Aorta (tissue), 5 donors: ENCODE measurements around the gene NXPH2. TPM values are rescaled to one million over a fixed set of nuclear protein-coding genes. Genes with fewer than 3 reads are reported as not detected.

Experiments
- ATAC-seq: fragments of 200-7000 bp; cut with Tn5 transposase; one replicate; pipeline ENCODE4 v1.9.1; 2022; ENCODE audit warnings: moderate library complexity; ENCODE audit not compliant: low FRiP score
- DNase-seq, 2 donors: peaks; one replicate each; pipeline ENCODE4 v3.0.0-alpha.2; 2020
- H3K27ac ChIP-seq, 2 donors: one replicate each; pipeline ENCODE4 v1.5.1; 2013; ENCODE audit warnings: low read length in 2 of 2, mild to moderate bottlenecking in 2 of 2, moderate library complexity in 2 of 2, control low read depth in 1 of 2, inconsistent platforms in 1 of 2, low read depth in 1 of 2
- H3K27me3 ChIP-seq, 2 donors: one replicate each; pipeline ENCODE4 v1.6.1; 2013; ENCODE audit warnings: control low read depth in 1 of 2, low read length in 1 of 2, mild to moderate bottlenecking in 1 of 2, moderate library complexity in 1 of 2; ENCODE audit not compliant: insufficient read depth in 2 of 2, control insufficient read depth in 1 of 2
- H3K36me3 ChIP-seq, 2 donors: one replicate each; pipeline ENCODE4 v1.6.1; 2013; ENCODE audit warnings: control low read depth in 1 of 2, low read length in 1 of 2, mild to moderate bottlenecking in 1 of 2; ENCODE audit not compliant: insufficient read depth in 2 of 2, control insufficient read depth in 1 of 2
- H3K4me1 ChIP-seq, 2 donors: one replicate each; pipeline ENCODE4 v1.6.1; 2013; ENCODE audit warnings: low read length in 2 of 2, control low read depth in 1 of 2, mild to moderate bottlenecking in 1 of 2, moderate library complexity in 1 of 2; ENCODE audit not compliant: insufficient read depth in 2 of 2, control insufficient read depth in 1 of 2
- H3K4me3 ChIP-seq, 2 donors: one replicate each; pipeline ENCODE4 v1.5.1; 2013; ENCODE audit warnings: low read length in 2 of 2, control low read depth in 1 of 2, mild to moderate bottlenecking in 1 of 2
- H3K9me3 ChIP-seq: one replicate; pipeline ENCODE4 v1.6.1; 2013; ENCODE audit warnings: mild to moderate bottlenecking, low read length; ENCODE audit not compliant: control insufficient read depth
- WGBS, 2 donors: extraction: QIAGEN DNeasy Blood & Tissue Kit; methylation state at CpG; one replicate each; pipeline ENCODE4 v1.1.7; 2013; 5-methylcytosine and 5-hydroxymethylcytosine counted together
- intact Hi-C, 2 donors: fragments of 100-400 bp; cut with DNase I; formaldehyde crosslinking; loops; one replicate each; pipeline versions ENCODE4 v1.14.2 to v1.15.0; 2022
- polyA plus RNA-seq, 2 donors: library from polyadenylated mRNA; stranded (reverse); fragments of 200-250 nt; gene quantifications; one replicate each; pipeline ENCODE4 v1.2.3, GENCODE V29; 2013
- total RNA-seq, 2 donors: library from RNA; stranded (reverse); fragmentation: NEBNext Ultra II Directional; extraction: Animal tissue kit (Norgen Biotek cat#: 25700); gene quantifications; one replicate each; pipeline ENCODE4 v1.2.1, GENCODE V29; 2021
- donor health status: healthy with polysubstance abuse.
- donor health status: Bipolar disorder and iron deficiency.
- donor health status: DM: no; HTN: no; CAD: no.
- donor health status: DM: no; HTN: no; CAD: no.
- donor health status: DM: yes; HTN: yes; CAD: no.

NXPH2 gene
- total and polyA plus RNA-seq, 4 donors: not detected

DNA sequence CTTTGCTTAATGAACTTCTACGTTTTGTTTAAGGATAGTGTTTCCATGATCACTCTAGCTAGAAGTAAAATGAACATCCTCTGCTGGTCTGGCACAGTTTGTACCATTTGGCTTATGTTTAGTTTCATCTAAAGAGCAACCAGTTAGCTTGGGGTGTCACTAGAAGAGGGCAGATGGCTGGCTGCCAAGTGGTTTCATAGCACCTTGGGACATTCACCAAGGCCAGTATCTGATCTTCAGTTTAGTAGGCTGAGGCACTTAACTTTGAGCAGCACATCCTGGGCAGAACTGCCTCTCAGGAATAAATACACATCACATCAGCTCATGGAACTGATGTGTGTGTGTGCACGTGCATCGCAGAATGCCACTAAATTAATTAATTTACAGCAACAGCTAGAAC is 68.4 kb downstream of the NXPH2 start:
- DNase-seq (no peak), ATAC-seq (no peak)
- 97% methylated on average over 3 of the region's 3 CpGs for WGBS, 2 donors
- Histone ChIP-seq H3K27ac (no peak overlapping the region), H3K36me3 (no peaks in the 10 kb centered on the region), H3K9me3 (peaks cover 2% of the 10 kb centered on the region), H3K4me1 (peaks cover 2 to 5% of the 10 kb centered on the region in 2 donors), H3K27me3 (no peaks in the 10 kb centered on the region), H3K4me3 (no peak overlapping the region)
- intact Hi-C loops: no loop called here

DNA sequence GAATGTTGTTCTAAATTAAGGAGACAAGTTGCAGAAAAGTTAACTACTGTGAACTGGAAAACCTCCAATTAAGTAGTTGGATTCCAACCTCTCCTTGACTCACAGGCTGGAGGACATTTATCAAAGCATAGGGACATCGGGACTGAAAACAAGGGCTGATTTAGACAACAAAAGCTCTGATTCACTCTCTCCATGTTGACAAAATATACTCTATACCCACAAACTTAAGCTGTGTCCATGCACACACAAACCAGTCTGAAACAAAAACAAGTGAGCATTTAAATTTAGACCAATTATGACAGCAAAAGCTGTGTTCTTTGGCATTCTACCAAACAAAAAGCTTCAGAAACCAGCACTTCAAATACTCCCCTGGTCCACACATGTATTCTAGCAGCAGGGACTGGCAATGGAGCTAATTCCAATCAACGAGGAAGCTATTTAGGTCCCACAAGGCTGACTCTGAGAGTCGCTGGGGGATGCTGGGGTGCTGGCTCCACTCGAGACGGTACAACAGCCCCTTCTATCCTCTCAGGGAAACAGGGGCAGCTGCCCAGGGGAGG is 71.4 kb downstream of the NXPH2 start:
- Histone ChIP-seq H3K36me3 (no peaks in the 10 kb centered on the region), H3K27ac (no peak overlapping the region), H3K4me1 (peaks cover 2 to 5% of the 10 kb centered on the region in 2 donors), H3K27me3 (no peaks in the 10 kb centered on the region), H3K4me3 (no peak overlapping the region), H3K9me3 (no peaks in the 10 kb centered on the region)
- intact Hi-C loops: no loop called here
- DNase-seq (no peak), ATAC-seq (no peak)
- 4 to 9% methylated on average over 5 of the region's 5 CpGs for WGBS, 2 donors

DNA sequence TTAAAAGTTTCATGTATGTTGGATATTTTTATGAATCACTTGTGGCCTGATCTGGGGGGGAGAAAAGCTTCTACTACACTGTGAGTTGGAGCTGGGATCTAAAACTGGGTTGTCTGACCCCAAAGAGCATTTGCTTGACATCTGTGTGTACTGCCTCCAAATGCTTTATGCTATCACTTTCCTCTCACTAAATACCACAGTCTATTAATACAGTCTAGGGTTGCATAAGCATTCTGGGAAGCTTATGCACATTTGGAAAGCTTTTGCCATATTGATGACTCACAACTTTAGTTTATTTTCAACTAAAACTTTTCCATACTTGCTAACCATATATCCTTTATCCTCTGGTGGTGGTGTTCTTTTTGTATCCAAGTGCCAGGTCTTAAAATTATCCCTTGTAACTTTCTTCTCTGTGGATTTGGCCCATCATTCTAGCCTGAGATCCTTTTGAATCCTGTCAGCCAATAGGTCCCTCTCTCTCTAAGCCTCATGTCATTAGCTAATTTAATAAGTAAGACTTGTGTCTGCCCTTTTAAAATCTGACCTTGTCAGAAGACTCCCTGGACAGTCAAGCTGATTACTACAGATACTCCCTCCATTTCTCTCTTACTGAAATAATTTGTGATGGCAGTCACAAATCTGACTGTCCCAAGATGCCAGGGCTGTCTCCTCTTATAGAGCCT is 72.7 kb downstream of the NXPH2 start:
- peaks cover 2 to 5% of the 10 kb centered on the region in 2 donors for H3K4me1 ChIP-seq
- no peaks in the 10 kb centered on the region for H3K27me3 ChIP-seq
- DNase-seq: no peak
- H3K9me3 ChIP-seq: no peaks in the 10 kb centered on the region
- no peak overlapping the region for H3K4me3 ChIP-seq
- intact Hi-C loops: no loop called here
- no peaks in the 10 kb centered on the region for H3K36me3 ChIP-seq
- H3K27ac ChIP-seq: no peak overlapping the region
- ATAC-seq: peak; percentile 63

DNA sequence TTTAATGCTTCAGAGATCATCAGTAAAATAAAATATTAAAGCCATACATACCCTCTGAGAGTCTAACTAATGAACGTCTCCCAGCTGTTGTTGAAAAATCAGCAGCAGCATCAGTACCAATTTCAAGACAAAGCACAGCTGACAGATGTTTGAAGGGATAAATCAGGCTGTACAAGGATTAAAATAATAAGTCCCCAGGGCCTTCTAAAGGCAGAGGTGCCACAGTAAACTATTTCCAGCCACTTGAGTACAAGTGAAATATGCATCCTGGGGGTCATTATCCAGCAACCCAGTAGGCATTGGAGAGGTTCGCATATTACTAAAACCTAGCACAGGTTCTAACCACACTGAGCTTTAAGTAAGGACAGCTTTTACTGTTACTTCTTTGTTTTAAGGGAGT is 76.9 kb downstream of the NXPH2 start:
- H3K27ac ChIP-seq: no peak overlapping the region
- DNase-seq (no peak), ATAC-seq (no peak)
- H3K9me3 ChIP-seq: no peaks in the 10 kb centered on the region
- no peaks in the 10 kb centered on the region for H3K36me3 ChIP-seq
- intact Hi-C loops: no loop called here
- peaks cover 0 to 5% of the 10 kb centered on the region in 2 donors for H3K4me1 ChIP-seq
- WGBS, 2 donors: 90 to 92% methylated on average over 2 of the region's 2 CpGs
- H3K27me3 ChIP-seq: no peaks in the 10 kb centered on the region
- H3K4me3 ChIP-seq: no peak overlapping the region

DNA sequence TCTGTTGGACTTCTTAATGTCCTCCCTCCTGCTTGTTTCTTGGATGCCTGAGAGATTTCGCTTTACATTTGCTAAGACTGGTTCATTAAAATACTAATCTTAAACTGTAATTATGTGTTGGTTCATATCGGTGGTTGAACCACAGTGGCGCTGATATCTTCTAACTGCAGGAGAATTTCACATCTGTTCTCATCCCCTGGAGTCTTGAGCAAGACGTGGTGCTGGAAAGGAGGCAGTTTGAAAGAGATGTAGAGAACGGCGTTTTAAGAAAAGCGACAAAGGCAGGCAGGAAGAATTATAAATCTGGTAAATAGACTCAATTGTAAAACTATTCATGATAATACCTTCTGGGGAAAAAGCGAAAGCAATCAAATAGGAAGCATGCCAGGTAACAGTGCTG is 79.5 kb downstream of the NXPH2 start:
- DNase-seq: no peak
- Histone ChIP-seq H3K27me3 (no peaks in the 10 kb centered on the region), H3K4me1 (no peaks in the 10 kb centered on the region), H3K27ac (no peak overlapping the region), H3K9me3 (no peaks in the 10 kb centered on the region), H3K4me3 (no peak overlapping the region), H3K36me3 (no peaks in the 10 kb centered on the region)
- intact Hi-C loops: no loop called here
- 93 to 94% methylated on average over 8 of the region's 8 CpGs for WGBS, 2 donors
- no peak for ATAC-seq

GRCh38 chr2:138699421-138699820 is 80.8 kb downstream of the NXPH2 start:
- H3K27ac ChIP-seq: no peak overlapping the region
- no peaks in the 10 kb centered on the region for H3K9me3 ChIP-seq
- H3K27me3 ChIP-seq: no peaks in the 10 kb centered on the region
- H3K4me3 ChIP-seq: no peak overlapping the region
- DNase-seq (no peak), ATAC-seq (no peak)
- 83 to 87% methylated on average over 8 of the region's 8 CpGs for WGBS, 2 donors
- intact Hi-C loops: no loop called here
- H3K36me3 ChIP-seq: no peaks in the 10 kb centered on the region
- no peaks in the 10 kb centered on the region for H3K4me1 ChIP-seq

DNA sequence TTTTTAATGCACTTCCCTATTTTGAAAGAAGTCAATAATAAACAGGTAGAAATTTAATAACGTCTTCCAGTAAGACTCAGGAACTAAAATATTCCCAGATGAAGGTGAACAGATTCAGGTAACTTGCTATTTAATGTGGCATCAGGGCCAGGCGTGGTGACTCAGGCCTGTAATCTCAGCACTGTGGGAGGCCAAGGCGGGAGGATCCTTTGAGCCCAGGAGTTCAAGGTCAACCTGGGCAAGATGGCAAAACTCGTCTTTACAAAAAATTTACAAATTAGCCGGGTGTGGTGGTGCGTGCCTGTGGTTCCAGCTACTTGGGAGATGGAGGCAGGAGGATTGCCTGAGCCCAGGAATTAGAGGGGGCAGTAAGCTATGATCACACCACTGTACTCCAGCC is 81.8 kb downstream of the NXPH2 start:
- Histone ChIP-seq H3K4me3 (no peak overlapping the region), H3K27me3 (no peaks in the 10 kb centered on the region), H3K4me1 (no peaks in the 10 kb centered on the region), H3K9me3 (no peaks in the 10 kb centered on the region), H3K27ac (no peak overlapping the region), H3K36me3 (no peaks in the 10 kb centered on the region)
- ATAC-seq (no peak), DNase-seq (no peak)
- intact Hi-C loops: no loop called here
- 94 to 96% methylated on average over 6 of the region's 6 CpGs for WGBS, 2 donors

DNA sequence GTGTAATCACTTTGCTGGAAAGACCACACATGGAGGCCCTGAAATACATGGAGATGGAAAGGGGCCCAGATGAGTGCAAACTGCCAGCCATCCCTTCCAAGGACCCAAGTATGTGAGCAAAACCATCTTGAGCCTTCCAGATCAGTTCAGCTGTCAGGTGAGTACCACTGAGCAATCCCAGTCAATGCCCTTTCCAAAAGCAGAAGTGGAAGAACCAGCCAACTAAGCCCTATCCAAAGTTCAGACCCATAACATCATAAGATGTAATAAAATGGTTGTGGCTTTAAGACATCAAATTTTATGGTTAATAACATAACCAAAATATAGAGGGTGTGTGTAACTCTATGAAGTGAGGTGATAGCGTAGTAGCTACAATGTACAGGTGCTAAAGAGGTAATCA is 88.5 kb downstream of the NXPH2 start:
- H3K4me3 ChIP-seq: no peak overlapping the region
- ATAC-seq (no peak), DNase-seq (no peak)
- no peaks in the 10 kb centered on the region for H3K9me3 ChIP-seq
- H3K27me3 ChIP-seq: no peaks in the 10 kb centered on the region
- 94 to 97% methylated on average over 1 of the region's 1 CpG for WGBS, 2 donors
- no peak overlapping the region for H3K27ac ChIP-seq
- H3K4me1 ChIP-seq: no peaks in the 10 kb centered on the region
- intact Hi-C loops: no loop called here
- H3K36me3 ChIP-seq: no peaks in the 10 kb centered on the region

- no peak for ATAC-seq
Observed at GRCh38 chr2:138689705-138690104, 90.5 kb downstream of the NXPH2 start.

More at GRCh38 chr2:138689705-138690104, 90.5 kb downstream of the NXPH2 start:
- WGBS, 2 donors: 64 to 69% methylated on average over 4 of the region's 4 CpGs
- H3K36me3 ChIP-seq: no peaks in the 10 kb centered on the region
- no peaks in the 10 kb centered on the region for H3K27me3 ChIP-seq
- H3K9me3 ChIP-seq: no peaks in the 10 kb centered on the region
- intact Hi-C loops: no loop called here
- H3K4me1 ChIP-seq: no peaks in the 10 kb centered on the region
- no peak overlapping the region for H3K4me3 ChIP-seq
- no peak for DNase-seq
- no peak overlapping the region for H3K27ac ChIP-seq
